MM.1S (cell line): ENCODE results near the gene WRNIP1.

Experiments
- DNase-seq: peaks from one replicate; pipeline ENCODE4 v3.0.0-alpha.2; 2015
- H2AFZ ChIP-seq: fragments of 300-600 bp; sonication (generic); 2 replicates; pipeline ENCODE4 v1.6.0; 2016; ENCODE audit warnings: antibody characterized with exemption, low read length
- H3F3A ChIP-seq: fragments of 300-600 bp; sonication (generic); 2 replicates; pipeline ENCODE4 v1.6.1; 2016; ENCODE audit warnings: mild to moderate bottlenecking, antibody characterized with exemption, low read length, moderate library complexity, mixed read lengths; ENCODE audit not compliant: insufficient read depth
- H3K27ac ChIP-seq: fragments of 300-600 bp; sonication (generic); 2 replicates; pipeline ENCODE4 v1.5.1; 2016; ENCODE audit warnings: mild to moderate bottlenecking, low read length
- H3K27me3 ChIP-seq: fragments of 300-600 bp; sonication (generic); replicated peaks from 2 replicates; pipeline ENCODE4 v1.6.0; 2016; ENCODE audit warnings: low read length; ENCODE audit not compliant: insufficient read depth
- H3K36me3 ChIP-seq: fragments of 300-600 bp; sonication (generic); replicated peaks from 2 replicates; pipeline ENCODE4 v1.6.1; 2016; ENCODE audit warnings: mild to moderate bottlenecking, low read length, mixed read lengths; ENCODE audit not compliant: insufficient read depth
- H3K4me1 ChIP-seq: fragments of 300-600 bp; sonication (generic); 2 replicates; pipeline ENCODE4 v1.6.1; 2016; ENCODE audit warnings: low read length, mixed read lengths
- H3K4me2 ChIP-seq: fragments of 300-600 bp; sonication (generic); 2 replicates; pipeline ENCODE4 v1.6.0; 2016; ENCODE audit warnings: low read depth, low read length
- H3K4me3 ChIP-seq: fragments of 300-600 bp; sonication (generic); 2 replicates; pipeline ENCODE4 v1.5.1; 2016; ENCODE audit warnings: low read length, mixed read lengths
- H3K79me2 ChIP-seq: fragments of 300-600 bp; sonication (generic); 2 replicates; pipeline ENCODE4 v1.6.1; 2016; ENCODE audit warnings: mixed run types, low read length, mixed read lengths
- H3K9ac ChIP-seq: fragments of 300-600 bp; sonication (generic); 2 replicates; pipeline ENCODE4 v1.6.1; 2016; ENCODE audit warnings: low read length, mixed read lengths
- H3K9me2 ChIP-seq: fragments of 300-600 bp; sonication (generic); replicated peaks from 2 replicates; pipeline ENCODE4 v1.6.1; 2016; ENCODE audit warnings: mild to moderate bottlenecking, low read length, mixed read lengths; ENCODE audit not compliant: insufficient read depth
- H3K9me3 ChIP-seq: fragments of 300-600 bp; sonication (generic); replicated peaks from 2 replicates; pipeline ENCODE4 v1.6.1; 2016; ENCODE audit warnings: mild to moderate bottlenecking, low read length, mixed read lengths; ENCODE audit not compliant: insufficient read depth
- H4K20me1 ChIP-seq: fragments of 300-600 bp; sonication (generic); 2 replicates; pipeline ENCODE4 v1.6.1; 2016; ENCODE audit warnings: mild to moderate bottlenecking, low read length, moderate library complexity, mixed read lengths; ENCODE audit not compliant: insufficient read depth
- EZH2 ChIP-seq: fragments of 300-600 bp; sonication (generic); optimal IDR thresholded peaks from 2 replicates; pipeline ENCODE3; 2017; ENCODE audit warnings: low read depth, mild to moderate bottlenecking, antibody characterized with exemption, low read length, mixed read lengths
- EZH2phosphoT487 ChIP-seq: fragments of 300-600 bp; sonication (generic); IDR thresholded peaks from 2 replicates; pipeline ENCODE4 v1.6.1; 2018; ENCODE audit warnings: antibody characterized with exemption, low read length
- TF ChIP-seq, protein P1 (sequence below): fragments of 300-600 bp; sonication (generic); IDR thresholded peaks from 2 replicates; pipeline ENCODE4 v1.5.1; 2016; ENCODE audit warnings: antibody characterized with exemption, low read length, mixed read lengths

Gene WRNIP1

DNA sequence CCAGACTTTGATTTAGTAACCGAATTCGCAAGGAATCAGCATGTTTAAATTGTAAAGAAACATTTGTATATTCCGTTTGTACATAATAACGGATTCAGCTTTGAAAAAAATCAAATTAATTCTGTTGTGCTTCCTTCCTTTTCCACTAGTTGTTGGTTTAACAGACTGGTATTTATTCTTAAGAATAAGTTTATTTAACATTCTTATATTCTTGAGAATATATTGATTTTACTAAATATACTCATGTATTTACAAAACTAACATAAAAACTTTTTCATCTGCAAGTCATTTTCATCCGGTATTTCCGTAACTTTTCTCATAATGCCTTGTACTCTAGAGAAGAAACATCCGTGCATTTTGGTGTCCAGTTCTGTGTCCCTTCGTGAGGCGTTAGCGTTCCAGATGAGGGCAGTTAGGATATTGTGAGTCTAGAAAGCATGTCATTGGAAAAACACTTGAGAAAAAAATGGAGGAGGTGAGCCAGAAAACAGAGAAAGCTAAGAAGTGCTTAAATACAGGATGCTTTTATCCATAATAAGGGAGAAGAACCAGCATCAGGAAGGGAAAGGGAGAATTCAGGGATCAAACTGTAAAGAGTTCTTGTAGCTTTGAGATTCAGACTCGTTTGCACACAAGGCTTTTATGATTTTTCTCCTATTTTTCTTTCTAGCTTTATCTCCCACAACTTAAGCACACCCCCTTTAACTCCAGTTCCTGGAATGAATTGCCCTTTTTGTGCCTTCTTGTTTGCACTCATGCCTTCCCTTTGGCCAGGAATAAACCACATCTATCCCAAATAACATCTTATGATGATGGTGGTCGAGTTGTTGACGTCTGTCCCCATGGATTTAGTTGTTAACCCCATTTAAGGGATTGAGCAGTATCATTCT lies 1.8 kb downstream of the WRNIP1 start:
- no peak for DNase-seq
- peaks cover 25% of the 10 kb centered on the region for H3K4me1 ChIP-seq
- no peak overlapping the region for H2AFZ ChIP-seq
- H3K9ac ChIP-seq = peak overlapping the region; percentile 63
- H3K27ac ChIP-seq = no peak overlapping the region
- peak overlapping the region; percentile 81 for H3K4me3 ChIP-seq
- TF ChIP-seq EZH2phosphoT487 (no peak), EZH2 (no peak)
- TF ChIP-seq, protein P1, sequence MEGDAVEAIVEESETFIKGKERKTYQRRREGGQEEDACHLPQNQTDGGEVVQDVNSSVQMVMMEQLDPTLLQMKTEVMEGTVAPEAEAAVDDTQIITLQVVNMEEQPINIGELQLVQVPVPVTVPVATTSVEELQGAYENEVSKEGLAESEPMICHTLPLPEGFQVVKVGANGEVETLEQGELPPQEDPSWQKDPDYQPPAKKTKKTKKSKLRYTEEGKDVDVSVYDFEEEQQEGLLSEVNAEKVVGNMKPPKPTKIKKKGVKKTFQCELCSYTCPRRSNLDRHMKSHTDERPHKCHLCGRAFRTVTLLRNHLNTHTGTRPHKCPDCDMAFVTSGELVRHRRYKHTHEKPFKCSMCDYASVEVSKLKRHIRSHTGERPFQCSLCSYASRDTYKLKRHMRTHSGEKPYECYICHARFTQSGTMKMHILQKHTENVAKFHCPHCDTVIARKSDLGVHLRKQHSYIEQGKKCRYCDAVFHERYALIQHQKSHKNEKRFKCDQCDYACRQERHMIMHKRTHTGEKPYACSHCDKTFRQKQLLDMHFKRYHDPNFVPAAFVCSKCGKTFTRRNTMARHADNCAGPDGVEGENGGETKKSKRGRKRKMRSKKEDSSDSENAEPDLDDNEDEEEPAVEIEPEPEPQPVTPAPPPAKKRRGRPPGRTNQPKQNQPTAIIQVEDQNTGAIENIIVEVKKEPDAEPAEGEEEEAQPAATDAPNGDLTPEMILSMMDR = no peak
- H3K9me3 ChIP-seq = no peaks in the 10 kb centered on the region
- H3K36me3 ChIP-seq = peaks cover 4% of the 10 kb centered on the region; the same call in 1 of the 2 replicates
- H3K27me3 ChIP-seq = no peaks in the 10 kb centered on the region
- H3F3A ChIP-seq = peaks cover 8% of the 10 kb centered on the region
- H3K79me2 ChIP-seq = peaks cover 60% of the 10 kb centered on the region
- peaks cover 6% of the 10 kb centered on the region; the same call in 1 of the 2 replicates for H4K20me1 ChIP-seq
- H3K4me2 ChIP-seq = peak overlapping the region; percentile 60
- H3K9me2 ChIP-seq = no peaks in the 10 kb centered on the region

DNA sequence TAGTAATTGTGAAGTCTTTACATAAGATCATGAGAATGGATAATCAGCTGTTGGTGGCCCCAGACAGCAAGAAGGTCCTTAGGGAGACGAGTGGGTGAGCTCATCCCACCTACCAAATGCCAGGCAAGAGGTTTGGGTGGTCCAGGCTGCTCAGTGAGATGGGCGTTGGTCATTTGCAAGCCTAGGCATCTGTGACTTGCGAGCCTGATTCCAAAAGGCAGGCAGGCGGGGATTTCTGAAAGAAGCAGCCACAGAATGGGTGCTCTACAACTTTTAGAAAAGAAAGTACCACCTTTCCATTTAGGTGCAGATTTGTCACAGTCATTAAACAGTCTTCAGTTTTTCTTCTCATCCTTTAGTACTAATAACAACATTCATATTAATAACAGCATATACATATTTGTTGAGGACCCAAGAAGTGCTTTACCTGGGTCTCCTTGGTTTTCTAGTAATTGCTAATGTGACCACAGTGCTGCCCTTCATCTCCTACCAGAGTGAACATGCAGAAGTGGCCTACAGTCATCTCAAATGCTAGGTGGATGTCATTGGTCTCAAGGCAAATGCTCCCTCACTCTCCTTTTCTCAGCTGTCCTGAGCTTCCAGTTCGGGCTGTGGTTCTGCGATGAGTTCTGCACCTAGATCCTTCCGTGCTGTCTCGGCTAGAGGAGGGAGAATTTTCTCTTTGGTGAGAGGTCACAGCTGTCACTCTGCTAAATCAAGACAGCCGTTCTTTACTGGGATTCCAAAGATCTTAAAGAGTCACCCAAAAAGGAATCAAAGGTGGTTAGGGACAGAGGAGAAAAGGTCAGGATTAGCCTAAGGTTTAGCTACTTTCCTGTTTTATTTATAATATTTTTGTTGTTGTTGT lies 2.7 kb downstream of the WRNIP1 start:
- peaks cover 25% of the 10 kb centered on the region for H3K4me1 ChIP-seq
- H3K79me2 ChIP-seq = peaks cover 69% of the 10 kb centered on the region
- H3K9me2 ChIP-seq = no peaks in the 10 kb centered on the region
- no peaks in the 10 kb centered on the region for H3K9me3 ChIP-seq
- H4K20me1 ChIP-seq = peaks cover 6% of the 10 kb centered on the region; the same call in 1 of the 2 replicates
- no peak overlapping the region for H2AFZ ChIP-seq
- no peak for DNase-seq
- no peaks in the 10 kb centered on the region for H3K27me3 ChIP-seq
- TF ChIP-seq, protein P1 = no peak
- H3K4me3 ChIP-seq = peak overlapping the region; percentile 24; the same call in 1 of the 2 replicates
- H3K36me3 ChIP-seq = peaks cover 4% of the 10 kb centered on the region; the same call in 1 of the 2 replicates
- H3F3A ChIP-seq = peaks cover 8% of the 10 kb centered on the region
- H3K4me2 ChIP-seq = peak overlapping the region; percentile 60
- no peak overlapping the region for H3K9ac ChIP-seq
- no peak overlapping the region for H3K27ac ChIP-seq

DNA sequence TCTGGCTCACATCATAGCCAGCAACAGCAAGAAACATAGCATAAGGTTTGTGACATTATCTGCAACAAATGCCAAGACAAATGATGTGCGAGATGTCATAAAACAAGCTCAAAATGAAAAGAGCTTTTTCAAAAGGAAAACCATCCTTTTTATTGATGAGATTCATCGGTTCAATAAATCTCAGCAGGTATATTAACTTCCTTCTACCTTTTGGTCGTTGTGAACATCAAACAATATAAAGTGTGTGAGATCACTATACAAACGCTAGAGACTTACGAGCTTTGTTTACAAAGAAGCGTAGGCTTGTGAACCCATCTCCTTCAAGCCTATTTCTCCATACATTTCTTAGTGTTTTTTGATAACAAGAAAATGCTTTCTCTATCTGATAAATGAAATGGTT lies 3.5 kb downstream of the WRNIP1 start:
- Histone ChIP-seq H3K4me1 (peaks cover 25% of the 10 kb centered on the region), H3K36me3 (peaks cover 4% of the 10 kb centered on the region), H2AFZ (no peak overlapping the region), H3K79me2 (peaks cover 77% of the 10 kb centered on the region), H3F3A (peaks cover 8% of the 10 kb centered on the region), H4K20me1 (peaks cover 6% of the 10 kb centered on the region; the same call in 1 of the 2 replicates), H3K9me2 (no peaks in the 10 kb centered on the region), H3K27me3 (no peaks in the 10 kb centered on the region), H3K9ac (no peak overlapping the region), H3K9me3 (no peaks in the 10 kb centered on the region), H3K4me3 (no peak overlapping the region), H3K27ac (no peak overlapping the region), H3K4me2 (peak overlapping the region; percentile 60; the same call in 1 of the 2 replicates)
- DNase-seq = no peak
- TF ChIP-seq, protein P1 = no peak
- TF ChIP-seq EZH2 (no peak), EZH2phosphoT487 (no peak)
